ENCODE results near the gene LCOR.

GRCh38 chr10:96919785-96920430 lies 87.8 kb downstream of the LCOR start:
- no peak for TF ChIP-seq EZH2 (IDR thresholded peaks at IDR 0.05; ENCODE audit: low read length, unreplicated experiment)
- no peak for TF ChIP-seq CTCF (conservative IDR thresholded peaks at IDR 0.05; ENCODE audit: low read depth, low read length)

Data from PC-3 (cell line).